GM10248 (cell line): ENCODE results near the gene SLC27A3.
"Not testable (repeated sequence)": the region's sequence is repeated elsewhere in the genome, so short reads cannot be mapped to it uniquely, and the experiment has no call there.

Experiments
- CTCF ChIA-PET: fragments of 300-600 bp; sonication (Branson Sonifier 250); formaldehyde crosslinking; extraction: SDS; loops from one replicate; lab custom pipeline; 2021; ENCODE audit warnings: antibody characterized with exemption; lab: Yijun Ruan, JAX
- POLR2A ChIA-PET: fragments of 350-650 bp; sonication (Branson Sonifier 250); formaldehyde crosslinking; extraction: SDS; loops from one replicate; lab custom pipeline; 2020; ENCODE audit warnings: antibody characterized with exemption; lab: Yijun Ruan, JAX
- DNase-seq: peaks from one replicate; pipeline ENCODE4 v3.0.0; 2012; ENCODE audit errors: extremely low spot score
- TF ChIP-seq, protein P1 (sequence below): IDR thresholded peaks from 2 replicates; pipeline ENCODE4 v1.5.1; 2012; ENCODE audit warnings: mild to moderate bottlenecking, low read depth; ENCODE audit errors: extremely low read depth, missing control alignments, control extremely low read depth

The SLC27A3 gene

GRCh38 chr1:153777648-153778047, 2.4 kb downstream of the SLC27A3 start:
- CTCF ChIA-PET: interaction anchor here (1.3 to 3.5 kb wide), 3 partner anchors 10 to 19 kb away, joined by 3 to 18 read pairs (median 3); no protein-coding TSS in a partner anchor

GRCh38 chr1:153778051-153778823, 3.0 kb downstream of the SLC27A3 start:
- CTCF ChIA-PET: interaction anchor here (1.5 to 3.5 kb wide), 2 partner anchors 11 to 16 kb away, joined by 3 to 18 read pairs; no protein-coding TSS in a partner anchor

More at GRCh38 chr1:153777648-153778047, 2.4 kb downstream of the SLC27A3 start:
- no peak for DNase-seq
- POLR2A ChIA-PET: interaction anchor here (1.8 kb wide), 1 partner anchor 213 kb away, joined by 7 read pairs; the partner anchor contains the start of gene RPS27
- TF ChIP-seq, protein P1, sequence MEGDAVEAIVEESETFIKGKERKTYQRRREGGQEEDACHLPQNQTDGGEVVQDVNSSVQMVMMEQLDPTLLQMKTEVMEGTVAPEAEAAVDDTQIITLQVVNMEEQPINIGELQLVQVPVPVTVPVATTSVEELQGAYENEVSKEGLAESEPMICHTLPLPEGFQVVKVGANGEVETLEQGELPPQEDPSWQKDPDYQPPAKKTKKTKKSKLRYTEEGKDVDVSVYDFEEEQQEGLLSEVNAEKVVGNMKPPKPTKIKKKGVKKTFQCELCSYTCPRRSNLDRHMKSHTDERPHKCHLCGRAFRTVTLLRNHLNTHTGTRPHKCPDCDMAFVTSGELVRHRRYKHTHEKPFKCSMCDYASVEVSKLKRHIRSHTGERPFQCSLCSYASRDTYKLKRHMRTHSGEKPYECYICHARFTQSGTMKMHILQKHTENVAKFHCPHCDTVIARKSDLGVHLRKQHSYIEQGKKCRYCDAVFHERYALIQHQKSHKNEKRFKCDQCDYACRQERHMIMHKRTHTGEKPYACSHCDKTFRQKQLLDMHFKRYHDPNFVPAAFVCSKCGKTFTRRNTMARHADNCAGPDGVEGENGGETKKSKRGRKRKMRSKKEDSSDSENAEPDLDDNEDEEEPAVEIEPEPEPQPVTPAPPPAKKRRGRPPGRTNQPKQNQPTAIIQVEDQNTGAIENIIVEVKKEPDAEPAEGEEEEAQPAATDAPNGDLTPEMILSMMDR: no peak

DNA sequence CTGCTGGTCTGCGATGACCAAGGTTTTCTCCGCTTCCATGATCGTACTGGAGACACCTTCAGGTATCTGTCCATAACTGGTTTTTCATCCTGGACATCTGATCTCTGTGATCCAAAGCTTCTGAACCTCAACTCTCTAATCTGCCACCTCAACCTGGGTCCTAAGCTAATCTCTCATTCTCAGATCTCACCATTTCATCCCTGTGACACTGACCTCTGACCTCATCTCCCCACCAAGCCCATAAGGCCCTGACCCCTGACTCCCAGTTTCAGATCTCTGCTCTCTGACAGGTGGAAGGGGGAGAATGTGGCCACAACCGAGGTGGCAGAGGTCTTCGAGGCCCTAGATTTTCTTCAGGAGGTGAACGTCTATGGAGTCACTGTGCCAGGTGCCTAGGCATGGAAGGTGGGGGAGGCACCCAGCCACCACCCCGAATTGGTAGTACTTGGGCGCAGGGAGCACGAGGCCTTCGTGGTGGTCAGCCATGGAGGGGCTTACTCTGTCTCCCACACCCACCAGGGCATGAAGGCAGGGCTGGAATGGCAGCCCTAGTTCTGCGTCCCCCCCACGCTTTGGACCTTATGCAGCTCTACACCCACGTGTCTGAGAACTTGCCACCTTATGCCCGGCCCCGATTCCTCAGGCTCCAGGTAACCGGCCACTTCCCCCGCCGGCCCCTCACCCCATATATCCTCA, 3.8 kb downstream of the SLC27A3 start:
- TF ChIP-seq, protein P1: no peak
- ChIA-PET CTCF (interaction anchor here (1.5 kb wide), 1 partner anchor 12 kb away, joined by 3 read pairs; no protein-coding TSS in a partner anchor), POLR2A (no interaction called here)
- DNase-seq: no peak

More at GRCh38 chr1:153778051-153778823, 3.0 kb downstream of the SLC27A3 start:
- POLR2A ChIA-PET: no interaction called here
- no peak for DNase-seq
- TF ChIP-seq, protein P1: no peak

DNA sequence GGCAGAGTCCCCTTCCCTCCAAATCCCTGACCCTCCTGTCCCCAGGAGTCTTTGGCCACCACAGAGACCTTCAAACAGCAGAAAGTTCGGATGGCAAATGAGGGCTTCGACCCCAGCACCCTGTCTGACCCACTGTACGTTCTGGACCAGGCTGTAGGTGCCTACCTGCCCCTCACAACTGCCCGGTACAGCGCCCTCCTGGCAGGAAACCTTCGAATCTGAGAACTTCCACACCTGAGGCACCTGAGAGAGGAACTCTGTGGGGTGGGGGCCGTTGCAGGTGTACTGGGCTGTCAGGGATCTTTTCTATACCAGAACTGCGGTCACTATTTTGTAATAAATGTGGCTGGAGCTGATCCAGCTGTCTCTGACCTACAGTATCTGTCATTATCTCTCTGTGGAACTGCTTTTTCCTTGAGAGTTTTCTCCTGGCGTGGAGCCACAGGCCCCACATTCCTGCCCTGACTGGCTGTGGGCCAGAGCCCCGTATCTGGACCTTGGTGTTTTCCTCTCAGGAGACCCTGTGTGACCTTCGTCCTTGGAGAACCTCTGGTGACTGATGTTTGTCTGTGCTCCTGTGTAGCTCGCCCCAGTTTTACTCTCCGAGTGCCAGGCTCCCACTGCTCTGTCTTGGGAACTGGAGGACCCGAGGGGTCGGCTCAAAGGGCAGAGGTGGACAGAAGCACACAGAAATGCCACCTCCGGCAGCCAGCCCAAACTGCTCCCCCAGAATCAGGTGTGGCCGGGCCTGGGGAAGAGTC, 4.8 kb downstream of the SLC27A3 start:
- CTCF ChIA-PET: interaction anchor here (1.3 kb wide), 1 partner anchor 9 kb away, joined by 5 read pairs; no protein-coding TSS in a partner anchor
- DNase-seq: no peak
- TF ChIP-seq, protein P1: no peak
- POLR2A ChIA-PET: no interaction called here

GRCh38 chr1:153780551-153780950, 5.3 kb downstream of the SLC27A3 start:
- CTCF ChIA-PET: interaction anchor here (0.8 to 1.3 kb wide), 2 partner anchors 9 to 97 kb away, joined by 3 to 5 read pairs; no protein-coding TSS in a partner anchor
- POLR2A ChIA-PET: no interaction called here
- TF ChIP-seq, protein P1: no peak
- DNase-seq: no peak

GRCh38 chr1:153782648-153783047, 7.4 kb downstream of the SLC27A3 start:
- CTCF ChIA-PET: interaction anchor here (1.0 kb wide), 1 partner anchor 14 kb away, joined by 4 read pairs; no protein-coding TSS in a partner anchor
- not testable (repeated sequence) for DNase-seq

More at GRCh38 chr1:153782648-153783047, 7.4 kb downstream of the SLC27A3 start:
- POLR2A ChIA-PET: not testable (repeated sequence)
